Measurements from ENCODE around the gene ATOH1. TPM values are rescaled to one million over a fixed set of nuclear protein-coding genes. Genes with fewer than 3 reads are reported as not detected.

ATOH1 gene
- total RNA-seq, 2 donors from 2014 or later = not detected

- ATAC-seq (no peak), DNase-seq (no peak)
- intact Hi-C loops (cut with DNase I) = no loop called here
Measured at GRCh38 chr4:93831716-93832496, 3.4 kb downstream of the ATOH1 start.

GRCh38 chr4:93834249-93835066, 5.9 kb downstream of the ATOH1 start:
- DNase-seq = no peak
- intact Hi-C loops (cut with DNase I) = no loop called here
- no peak for ATAC-seq

- DNase-seq (no peak), ATAC-seq (no peak)
- intact Hi-C loops (cut with DNase I) = no loop called here
Measured at GRCh38 chr4:93835929-93836328, 7.4 kb downstream of the ATOH1 start.

GRCh38 chr4:93839704-93840103, 11.2 kb downstream of the ATOH1 start:
- ATAC-seq = no peak
- no peak for DNase-seq
- intact Hi-C loops (cut with DNase I) = no loop called here

- DNase-seq (no peak), ATAC-seq (no peak)
- intact Hi-C loops (cut with DNase I) = no loop called here
Measured at GRCh38 chr4:93841803-93842345, 13.3 kb downstream of the ATOH1 start.

- ATAC-seq = no peak
- intact Hi-C loops (cut with DNase I) = no loop called here
Measured at GRCh38 chr4:93842601-93843252, 14.2 kb downstream of the ATOH1 start.

GRCh38 chr4:93843772-93844171, 15.2 kb downstream of the ATOH1 start:
- DNase-seq (no peak), ATAC-seq (peak in 1 of 2 donors; percentile 23)
- intact Hi-C loops (cut with DNase I) = no loop called here

More at GRCh38 chr4:93842601-93843252, 14.2 kb downstream of the ATOH1 start:
- no peak for DNase-seq

- intact Hi-C loops (cut with DNase I) = no loop called here
- ATAC-seq (no peak), DNase-seq (no peak)
Measured at GRCh38 chr4:93852680-93853079, 24.1 kb downstream of the ATOH1 start.

GRCh38 chr4:93855926-93856325, 27.4 kb downstream of the ATOH1 start:
- no peak for ATAC-seq
- no peak for DNase-seq
- intact Hi-C loops (cut with DNase I) = no loop called here

- ATAC-seq = no peak
- intact Hi-C loops (cut with DNase I) = no loop called here
- no peak for DNase-seq
Measured at GRCh38 chr4:93865650-93866049, 37.1 kb downstream of the ATOH1 start.

GRCh38 chr4:93867416-93868001, 39.0 kb downstream of the ATOH1 start:
- intact Hi-C loops (cut with DNase I) = no loop called here
- ATAC-seq (no peak), DNase-seq (no peak)

GRCh38 chr4:93870876-93871458, 42.4 kb downstream of the ATOH1 start:
- DNase-seq (no peak), ATAC-seq (no peak)
- intact Hi-C loops (cut with DNase I) = no loop called here

GRCh38 chr4:93876754-93877153, 48.2 kb downstream of the ATOH1 start:
- DNase-seq (no peak), ATAC-seq (no peak)
- intact Hi-C loops (cut with DNase I) = no loop called here

- ATAC-seq = no peak
- no peak for DNase-seq
- intact Hi-C loops (cut with DNase I) = no loop called here
Measured at GRCh38 chr4:93878566-93878965, 50.0 kb downstream of the ATOH1 start.

- ATAC-seq (no peak), DNase-seq (no peak)
- intact Hi-C loops (cut with DNase I) = no loop called here
Measured at GRCh38 chr4:93879919-93880318, 51.4 kb downstream of the ATOH1 start.

Data from left cardiac atrium (tissue), 4 donors.